ENCODE measurements around the gene LAMP1.

The LAMP1 gene

DNA sequence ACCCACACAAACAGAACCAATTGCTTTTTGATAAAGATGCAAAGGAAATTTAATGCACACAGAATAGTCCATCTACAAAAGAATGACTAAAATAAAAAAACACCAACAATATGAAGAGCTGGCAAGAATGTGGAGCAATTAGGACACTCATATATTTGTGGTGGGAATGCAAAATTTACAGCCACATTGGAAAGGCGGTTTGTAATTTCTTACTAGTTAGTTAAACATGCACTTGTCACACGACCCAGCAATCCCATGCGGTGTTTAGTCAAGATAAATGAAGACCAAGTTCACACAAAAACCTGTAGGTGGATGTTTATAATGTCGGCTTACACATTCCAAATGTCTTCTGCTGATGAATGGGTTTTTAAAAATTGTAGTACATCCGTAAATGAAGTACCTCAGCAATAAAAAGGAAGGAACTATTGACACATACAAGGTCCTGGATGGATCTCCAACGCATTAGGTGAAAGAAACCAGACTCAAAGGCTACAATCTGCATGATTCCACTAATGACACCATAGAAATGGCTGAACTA, 61.7 kb downstream of the LAMP1 start:
- peaks cover 30% of the 10 kb centered on the region for H3K27me3 ChIP-seq (ENCODE audit: control insufficient read depth, low read length)
- no peaks in the 10 kb centered on the region for H3F3A ChIP-seq (ENCODE audit: control insufficient read depth, insufficient read depth)
- no peak overlapping the region for H3K4me3 ChIP-seq (ENCODE audit: low read length)
- no peaks in the 10 kb centered on the region for H3K9me2 ChIP-seq (replicated peaks; ENCODE audit: control insufficient read depth, low read length)
- no peak for TF ChIP-seq EZH2phosphoT487 (IDR thresholded peaks at IDR 0.05; ENCODE audit: borderline replicate concordance, low read length)
- TF ChIP-seq, protein P1, sequence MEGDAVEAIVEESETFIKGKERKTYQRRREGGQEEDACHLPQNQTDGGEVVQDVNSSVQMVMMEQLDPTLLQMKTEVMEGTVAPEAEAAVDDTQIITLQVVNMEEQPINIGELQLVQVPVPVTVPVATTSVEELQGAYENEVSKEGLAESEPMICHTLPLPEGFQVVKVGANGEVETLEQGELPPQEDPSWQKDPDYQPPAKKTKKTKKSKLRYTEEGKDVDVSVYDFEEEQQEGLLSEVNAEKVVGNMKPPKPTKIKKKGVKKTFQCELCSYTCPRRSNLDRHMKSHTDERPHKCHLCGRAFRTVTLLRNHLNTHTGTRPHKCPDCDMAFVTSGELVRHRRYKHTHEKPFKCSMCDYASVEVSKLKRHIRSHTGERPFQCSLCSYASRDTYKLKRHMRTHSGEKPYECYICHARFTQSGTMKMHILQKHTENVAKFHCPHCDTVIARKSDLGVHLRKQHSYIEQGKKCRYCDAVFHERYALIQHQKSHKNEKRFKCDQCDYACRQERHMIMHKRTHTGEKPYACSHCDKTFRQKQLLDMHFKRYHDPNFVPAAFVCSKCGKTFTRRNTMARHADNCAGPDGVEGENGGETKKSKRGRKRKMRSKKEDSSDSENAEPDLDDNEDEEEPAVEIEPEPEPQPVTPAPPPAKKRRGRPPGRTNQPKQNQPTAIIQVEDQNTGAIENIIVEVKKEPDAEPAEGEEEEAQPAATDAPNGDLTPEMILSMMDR (IDR thresholded peaks at IDR 0.05; ENCODE audit: low read depth, low read length, poor library complexity, severe bottlenecking): no peak
- H3K4me2 ChIP-seq (ENCODE audit: low read length): no peak overlapping the region
- H3K9me3 ChIP-seq (ENCODE audit: control insufficient read depth, insufficient read depth, low read length): no peaks in the 10 kb centered on the region
- no peaks in the 10 kb centered on the region for H4K20me1 ChIP-seq (ENCODE audit: control insufficient read depth, insufficient read depth, low read depth, low read length)
- no peaks in the 10 kb centered on the region for H3K79me2 ChIP-seq (ENCODE audit: control insufficient read depth, low read length)
- H3K4me1 ChIP-seq (ENCODE audit: control insufficient read depth, low read length): no peaks in the 10 kb centered on the region
- no peak overlapping the region for H3K27ac ChIP-seq (ENCODE audit: low read depth, low read length)
- H3K36me3 ChIP-seq (ENCODE audit: control insufficient read depth, low read length): no peaks in the 10 kb centered on the region

DNA sequence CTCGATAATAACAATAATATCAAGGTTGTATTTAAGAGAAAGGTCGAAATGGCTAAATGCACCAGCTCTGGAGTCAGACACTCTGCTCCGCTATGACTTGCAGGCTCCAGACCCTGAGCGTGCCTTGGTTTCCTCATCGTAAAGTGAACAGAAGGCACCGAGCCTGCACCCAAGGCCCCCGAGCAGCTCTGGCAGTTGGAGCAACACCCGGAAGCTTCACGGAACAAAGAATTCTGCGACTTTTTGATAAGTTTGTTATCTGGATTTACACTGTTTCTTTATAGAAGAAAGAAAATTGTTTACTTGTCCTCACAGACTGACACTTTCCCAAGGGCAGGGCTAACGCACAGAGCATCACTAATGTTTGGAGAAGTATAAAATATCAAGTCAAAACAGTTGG, 62.5 kb downstream of the LAMP1 start:
- Histone ChIP-seq H3K79me2 (ENCODE audit: control insufficient read depth, low read length) (no peaks in the 10 kb centered on the region), H3K36me3 (ENCODE audit: control insufficient read depth, low read length) (no peaks in the 10 kb centered on the region), H3F3A (ENCODE audit: control insufficient read depth, insufficient read depth) (no peaks in the 10 kb centered on the region), H3K4me2 (ENCODE audit: low read length) (no peak overlapping the region), H3K9me3 (ENCODE audit: control insufficient read depth, insufficient read depth, low read length) (no peaks in the 10 kb centered on the region), H3K9me2 (replicated peaks; ENCODE audit: control insufficient read depth, low read length) (no peaks in the 10 kb centered on the region), H4K20me1 (ENCODE audit: control insufficient read depth, insufficient read depth, low read depth, low read length) (no peaks in the 10 kb centered on the region), H3K4me3 (ENCODE audit: low read length) (no peak overlapping the region), H3K4me1 (ENCODE audit: control insufficient read depth, low read length) (no peaks in the 10 kb centered on the region), H3K27ac (ENCODE audit: low read depth, low read length) (no peak overlapping the region), H3K27me3 (ENCODE audit: control insufficient read depth, low read length) (peaks cover 31% of the 10 kb centered on the region)
- TF ChIP-seq EZH2phosphoT487 (IDR thresholded peaks at IDR 0.05; ENCODE audit: borderline replicate concordance, low read length): no peak
- TF ChIP-seq, protein P1 (IDR thresholded peaks at IDR 0.05; ENCODE audit: low read depth, low read length, poor library complexity, severe bottlenecking): no peak

DNA sequence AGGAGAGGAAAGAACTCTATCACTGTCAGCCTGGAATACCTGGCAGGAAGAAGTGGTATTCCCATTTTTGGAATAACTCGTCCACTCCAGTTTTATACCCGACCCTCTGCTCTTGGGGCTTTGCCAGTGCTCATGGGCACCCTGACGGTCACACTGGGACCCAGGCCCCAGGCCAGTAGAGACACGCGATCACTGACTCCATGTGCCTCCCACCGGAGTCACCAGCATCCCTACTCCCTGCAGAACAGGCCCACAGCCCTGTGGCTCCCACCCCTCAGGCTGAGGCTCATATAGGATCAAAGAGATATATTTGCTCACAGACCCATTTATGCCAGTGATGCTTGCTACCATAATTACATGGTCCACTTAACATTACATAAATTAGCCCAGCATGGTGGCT, 63.4 kb downstream of the LAMP1 start:
- Histone ChIP-seq H3K9me3 (ENCODE audit: control insufficient read depth, insufficient read depth, low read length) (no peaks in the 10 kb centered on the region), H3K4me2 (ENCODE audit: low read length) (no peak overlapping the region), H3K27ac (ENCODE audit: low read depth, low read length) (no peak overlapping the region), H3K9me2 (replicated peaks; ENCODE audit: control insufficient read depth, low read length) (no peaks in the 10 kb centered on the region), H3K4me3 (ENCODE audit: low read length) (no peak overlapping the region), H3K27me3 (ENCODE audit: control insufficient read depth, low read length) (peaks cover 31% of the 10 kb centered on the region), H3K36me3 (ENCODE audit: control insufficient read depth, low read length) (no peaks in the 10 kb centered on the region), H3K4me1 (ENCODE audit: control insufficient read depth, low read length) (no peaks in the 10 kb centered on the region), H3F3A (ENCODE audit: control insufficient read depth, insufficient read depth) (no peaks in the 10 kb centered on the region), H4K20me1 (ENCODE audit: control insufficient read depth, insufficient read depth, low read depth, low read length) (no peaks in the 10 kb centered on the region), H3K79me2 (ENCODE audit: control insufficient read depth, low read length) (no peaks in the 10 kb centered on the region)
- no peak for TF ChIP-seq EZH2phosphoT487 (IDR thresholded peaks at IDR 0.05; ENCODE audit: borderline replicate concordance, low read length)
- TF ChIP-seq, protein P1 (IDR thresholded peaks at IDR 0.05; ENCODE audit: low read depth, low read length, poor library complexity, severe bottlenecking): no peak

Measured in DOHH2 (cell line).